Measurements from ENCODE around the gene ACP5. TPM values are rescaled to one million over a fixed set of nuclear protein-coding genes. Genes with fewer than 3 reads are reported as not detected.

Gene ACP5
- total RNA-seq, 1 experiment from 2014 or later: 3.5 TPM

GRCh38 chr19:11552666-11553372 is 24.6 kb downstream of the ACP5 start:
- Histone ChIP-seq H3K4me3 (no peak overlapping the region), H4K20me1 (ENCODE audit: insufficient read depth) (peaks cover 20% of the 10 kb centered on the region), H3F3A (ENCODE audit: insufficient read depth, low read depth) (peaks cover 5% of the 10 kb centered on the region; the same call in 1 of the 2 replicates), H3K9me3 (ENCODE audit: insufficient read depth, low read depth) (no peaks in the 10 kb centered on the region), H3K27me3 (ENCODE audit: insufficient read depth, low read depth) (no peaks in the 10 kb centered on the region), H2AFZ (no peak overlapping the region), H3K4me1 (replicated peaks; ENCODE audit: insufficient read depth) (peaks cover 3% of the 10 kb centered on the region; the same call in 1 of the 2 replicates), H3K4me2 (no peak overlapping the region), H3K9me2 (ENCODE audit: insufficient read depth) (no peaks in the 10 kb centered on the region), H3K79me2 (ENCODE audit: low read depth) (peaks cover 31% of the 10 kb centered on the region), H3K36me3 (ENCODE audit: low read depth) (0 out of 2 replicates have a peak, but pooled peaks cover 11% of the 10 kb centered on the region), H3K27ac (no peak overlapping the region)
- BruUV-seq (replicated peaks): no TSS peak
- no peak for DNase-seq
- intact Hi-C loops (cut with micrococcal nuclease; ENCODE audit: unreplicated experiment): no loop called here
- ChIA-PET POLR2A (ENCODE audit: unreplicated experiment) (no interaction called here), CTCF (no interaction called here)
- TF ChIP-seq CTCF (conservative IDR thresholded peaks at IDR 0.05): no peak
- no peak for TF ChIP-seq EZH2 (IDR thresholded peaks at IDR 0.05; ENCODE audit: low read depth)

- Histone ChIP-seq H3K9me2 (ENCODE audit: insufficient read depth) (no peaks in the 10 kb centered on the region), H3K27ac (no peak overlapping the region), H3K36me3 (ENCODE audit: low read depth) (0 out of 2 replicates have a peak, but pooled peaks cover 11% of the 10 kb centered on the region), H3K79me2 (ENCODE audit: low read depth) (peaks cover 20% of the 10 kb centered on the region), H3K27me3 (ENCODE audit: insufficient read depth, low read depth) (no peaks in the 10 kb centered on the region), H2AFZ (no peak overlapping the region), H3K9me3 (ENCODE audit: insufficient read depth, low read depth) (no peaks in the 10 kb centered on the region), H4K20me1 (ENCODE audit: insufficient read depth) (peaks cover 13% of the 10 kb centered on the region), H3K4me3 (no peak overlapping the region), H3F3A (ENCODE audit: insufficient read depth, low read depth) (peaks cover 2% of the 10 kb centered on the region; the same call in 1 of the 2 replicates), H3K4me2 (no peak overlapping the region), H3K4me1 (replicated peaks; ENCODE audit: insufficient read depth) (no peaks in the 10 kb centered on the region)
- TF ChIP-seq EZH2 (IDR thresholded peaks at IDR 0.05; ENCODE audit: low read depth) (no peak), CTCF (conservative IDR thresholded peaks at IDR 0.05) (no peak; the same call in 1 of the 2 replicates)
- no TSS peak for BruUV-seq (replicated peaks)
- intact Hi-C loops (cut with micrococcal nuclease; ENCODE audit: unreplicated experiment): no loop called here
- ChIA-PET CTCF (interaction anchor here (0.5 kb wide), 1 partner anchor 258 kb away, joined by 24 read pairs; no protein-coding TSS in a partner anchor), POLR2A (ENCODE audit: unreplicated experiment) (no interaction called here)
- DNase-seq: no peak
Measured at GRCh38 chr19:11551603-11552235, 25.7 kb downstream of the ACP5 start.

GRCh38 chr19:11550265-11550664 is 27.2 kb downstream of the ACP5 start:
- Histone ChIP-seq H4K20me1 (ENCODE audit: insufficient read depth) (peaks cover under 1% of the 10 kb centered on the region), H3K79me2 (ENCODE audit: low read depth) (peaks cover 5% of the 10 kb centered on the region; the same call in 1 of the 2 replicates), H3K4me2 (no peak overlapping the region), H3K27me3 (ENCODE audit: insufficient read depth, low read depth) (no peaks in the 10 kb centered on the region), H3K36me3 (ENCODE audit: low read depth) (0 out of 2 replicates have a peak, but pooled peaks cover 11% of the 10 kb centered on the region), H3K9me2 (ENCODE audit: insufficient read depth) (no peaks in the 10 kb centered on the region), H3K9me3 (ENCODE audit: insufficient read depth, low read depth) (no peaks in the 10 kb centered on the region), H3K4me3 (no peak overlapping the region), H3K4me1 (replicated peaks; ENCODE audit: insufficient read depth) (no peaks in the 10 kb centered on the region), H3F3A (ENCODE audit: insufficient read depth, low read depth) (peaks cover 5% of the 10 kb centered on the region; the same call in 1 of the 2 replicates), H3K27ac (no peak overlapping the region), H2AFZ (no peak overlapping the region)
- no TSS peak for BruUV-seq (replicated peaks)
- TF ChIP-seq EZH2 (IDR thresholded peaks at IDR 0.05; ENCODE audit: low read depth): no peak
- TF ChIP-seq CTCF (conservative IDR thresholded peaks at IDR 0.05): no peak
- intact Hi-C loops (cut with micrococcal nuclease; ENCODE audit: unreplicated experiment): no loop called here
- ChIA-PET CTCF (no interaction called here), POLR2A (ENCODE audit: unreplicated experiment) (no interaction called here)
- no peak for DNase-seq

Data from PC-9 (cell line).